GM12891 (cell line): ENCODE data around the gene PIGZ. TPM values are rescaled to one million over a fixed set of nuclear protein-coding genes. Genes with fewer than 3 reads are reported as not detected.
A peak's percentile ranks its signal among the peaks of the same experiment; 100 is the strongest.

Experiments
- DNase-seq: peaks from one replicate; pipeline ENCODE4 v3.0.0; 2011; ENCODE audit warnings: low spot score; ENCODE audit not compliant: insufficient read length
- FAIRE-seq: peaks from 2 replicates; lab custom pipeline; 2011; peaks lifted over from hg19 to GRCh38; lab: Jason Lieb, UNC
- PAX5 ChIP-seq: IDR thresholded peaks from 2 replicates; pipeline ENCODE4 v1.6.1; 2011; ENCODE audit warnings: low read length, moderate library complexity, mild to moderate bottlenecking; ENCODE audit not compliant: insufficient read depth, severe bottlenecking
- POLR2A ChIP-seq: IDR thresholded peaks from 2 replicates; pipeline ENCODE4 v1.6.1; 2011; ENCODE audit warnings: low read depth, low read length, control low read depth
- POLR2AphosphoS5 ChIP-seq: IDR thresholded peaks from 2 replicates; pipeline ENCODE4 v1.6.1; 2011; ENCODE audit warnings: low read depth, low read length, control low read depth
- POU2F2 ChIP-seq: IDR thresholded peaks from 2 replicates; pipeline ENCODE4 v1.6.1; 2011; ENCODE audit warnings: low read depth, mild to moderate bottlenecking, control low read depth, low read length, moderate library complexity
- SPI1 ChIP-seq: IDR thresholded peaks from 2 replicates; pipeline ENCODE4 v1.6.1; 2011; ENCODE audit warnings: low read depth, low read length, control low read depth
- TAF1 ChIP-seq: IDR thresholded peaks from 2 replicates; pipeline ENCODE4 v1.6.1; 2011; ENCODE audit warnings: low read depth, low read length, control low read depth
- polyA plus RNA-seq: library from polyadenylated mRNA; unstranded; fragments of >200 nt; gene quantifications from one replicate; pipeline ENCODE4 v1.2.1, GENCODE V29; 2012; ENCODE audit warnings: low read depth, missing spikeins, inconsistent platforms; ENCODE audit not compliant: missing spikeins

PIGZ gene
- 2.5 TPM for polyA plus RNA-seq

DNA sequence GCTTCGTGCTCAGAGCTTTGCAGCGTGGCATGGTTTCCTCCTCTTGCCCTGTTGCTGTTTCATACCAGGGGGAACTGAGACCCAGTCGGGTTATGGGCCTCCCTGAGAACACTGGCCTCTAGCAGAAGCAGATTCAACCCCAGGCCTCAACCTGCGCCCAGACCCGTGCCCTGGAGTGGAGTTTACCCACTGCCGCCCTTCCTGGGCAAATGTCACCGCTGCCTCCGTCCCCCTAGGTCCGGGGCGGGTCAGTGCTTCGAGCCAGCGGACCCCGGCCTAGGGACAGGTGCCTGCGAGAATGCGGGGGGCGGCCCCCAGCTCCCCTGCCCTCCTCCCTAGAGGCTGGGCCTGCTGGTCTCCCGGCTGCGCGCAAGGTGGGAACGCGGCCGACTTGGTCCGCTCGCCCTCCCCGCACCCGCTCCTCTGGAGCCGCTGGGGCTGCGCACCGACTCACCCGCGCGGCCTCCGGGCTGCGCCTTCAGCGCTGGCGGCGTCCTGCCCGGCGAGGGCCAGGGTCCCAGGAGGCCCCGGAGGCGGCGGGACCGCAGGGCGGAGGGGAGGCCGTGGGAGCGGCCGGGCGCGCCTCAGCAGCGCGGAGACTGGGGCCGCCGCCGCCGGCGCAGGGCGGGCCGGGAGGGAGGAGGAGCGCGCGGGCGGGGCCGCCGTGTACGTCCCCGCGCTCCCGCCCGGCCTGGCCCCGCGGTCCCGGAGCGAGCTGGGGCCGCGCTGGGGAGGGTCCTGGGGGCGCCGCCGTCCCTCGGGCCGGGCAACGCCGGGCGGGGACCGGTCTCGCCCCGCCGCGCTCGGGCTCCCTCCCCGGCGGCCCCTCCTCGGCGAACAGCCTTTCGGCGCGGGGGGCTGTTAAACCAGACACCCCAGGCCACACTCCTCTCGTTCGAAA, at the start of gene PIGZ:
Gene PIGZ, minus strand, starts transcription at position 601 of the 901 bp plus-strand sequence. CDS start 16,802 bp downstream, outside the sequence.
- DNase-seq (peak; percentile 61), FAIRE-seq (peak; percentile 83)
- TF ChIP-seq POLR2A (no peak), PAX5 (no peak), SPI1 (peak; percentile 12; the same call in 1 of the 2 replicates), POU2F2 (no peak), POLR2AphosphoS5 (no peak)

GRCh38 chr3:197017003-197017402, 48.4 kb upstream of the PIGZ start:
- no peak for FAIRE-seq
- no peak for DNase-seq
- TF ChIP-seq TAF1 (no peak), SPI1 (no peak), POU2F2 (no peak), POLR2AphosphoS5 (no peak), POLR2A (no peak), PAX5 (no peak)

- no peak for FAIRE-seq
- no peak for TF ChIP-seq POU2F2
- no peak for DNase-seq
These were observed 47.4 kb upstream of the PIGZ start for GRCh38 chr3:197015790-197016736.

DNA sequence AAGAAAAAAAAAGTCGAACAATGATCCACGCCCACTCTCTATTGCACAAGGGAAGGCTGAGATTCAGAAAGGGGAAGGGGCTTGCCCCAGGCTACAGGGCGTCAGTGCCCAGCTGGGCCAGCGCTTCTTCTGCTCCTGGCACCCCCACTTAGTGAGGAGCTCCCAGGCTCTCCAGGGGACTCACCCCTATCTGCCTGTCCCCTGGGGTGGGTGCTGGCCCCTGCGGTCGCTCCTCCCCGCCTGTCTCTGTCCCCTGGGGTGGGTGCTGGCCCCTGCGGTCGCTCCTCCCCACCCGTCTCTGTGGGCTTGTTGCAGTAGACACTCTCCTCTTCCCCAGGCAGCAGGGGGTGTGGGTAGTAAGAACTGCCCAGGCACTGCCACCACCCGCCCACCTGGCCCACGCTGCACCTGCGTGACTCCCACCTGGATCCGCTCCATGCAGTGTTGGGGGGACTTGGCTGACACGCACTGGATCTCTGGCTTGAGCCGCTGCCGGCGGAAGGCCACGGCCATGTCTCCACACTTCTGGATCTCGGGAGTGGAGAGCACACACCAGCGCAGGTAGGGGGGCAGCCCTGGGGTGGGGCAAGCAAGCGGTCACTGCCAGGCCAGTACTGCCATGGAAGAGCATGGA, 46.4 kb upstream of the PIGZ start:
- FAIRE-seq = no peak

DNA sequence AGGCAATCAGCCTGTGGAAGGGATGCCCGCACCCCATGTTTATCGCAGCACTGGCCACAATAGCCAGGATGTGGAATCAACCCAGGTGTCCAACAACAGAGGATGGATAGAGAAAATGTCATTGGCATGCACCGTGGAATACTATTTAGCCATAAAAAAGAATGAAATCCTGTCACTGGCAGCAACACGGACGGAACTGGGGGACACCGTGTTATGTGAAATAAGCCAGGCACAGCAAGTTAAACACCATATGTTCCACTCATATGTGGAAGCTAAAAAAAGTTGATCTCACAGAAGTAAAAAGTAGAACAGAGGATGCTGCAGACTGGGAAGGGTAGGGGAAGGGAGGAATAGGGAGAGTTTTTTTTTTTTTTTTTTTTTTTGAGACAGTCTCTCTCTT, 45.4 kb upstream of the PIGZ start:
- FAIRE-seq (no peak), DNase-seq (no peak)
- TF ChIP-seq PAX5 (no peak), TAF1 (no peak), SPI1 (no peak), POU2F2 (no peak), POLR2AphosphoS5 (no peak)

More for the DNA sequence above, 46.4 kb upstream of the PIGZ start:
- no peak for TF ChIP-seq POLR2A
- no peak for TF ChIP-seq PAX5
- TF ChIP-seq POU2F2 = no peak
- DNase-seq = no peak

GRCh38 chr3:197012540-197012883, 43.9 kb upstream of the PIGZ start:
- no peak for TF ChIP-seq POLR2A
- TF ChIP-seq POU2F2 = no peak
- TF ChIP-seq POLR2AphosphoS5 = no peak
- no peak for TF ChIP-seq TAF1
- TF ChIP-seq SPI1 = no peak
- TF ChIP-seq PAX5 = no peak
- no peak for DNase-seq
- FAIRE-seq = no peak

DNA sequence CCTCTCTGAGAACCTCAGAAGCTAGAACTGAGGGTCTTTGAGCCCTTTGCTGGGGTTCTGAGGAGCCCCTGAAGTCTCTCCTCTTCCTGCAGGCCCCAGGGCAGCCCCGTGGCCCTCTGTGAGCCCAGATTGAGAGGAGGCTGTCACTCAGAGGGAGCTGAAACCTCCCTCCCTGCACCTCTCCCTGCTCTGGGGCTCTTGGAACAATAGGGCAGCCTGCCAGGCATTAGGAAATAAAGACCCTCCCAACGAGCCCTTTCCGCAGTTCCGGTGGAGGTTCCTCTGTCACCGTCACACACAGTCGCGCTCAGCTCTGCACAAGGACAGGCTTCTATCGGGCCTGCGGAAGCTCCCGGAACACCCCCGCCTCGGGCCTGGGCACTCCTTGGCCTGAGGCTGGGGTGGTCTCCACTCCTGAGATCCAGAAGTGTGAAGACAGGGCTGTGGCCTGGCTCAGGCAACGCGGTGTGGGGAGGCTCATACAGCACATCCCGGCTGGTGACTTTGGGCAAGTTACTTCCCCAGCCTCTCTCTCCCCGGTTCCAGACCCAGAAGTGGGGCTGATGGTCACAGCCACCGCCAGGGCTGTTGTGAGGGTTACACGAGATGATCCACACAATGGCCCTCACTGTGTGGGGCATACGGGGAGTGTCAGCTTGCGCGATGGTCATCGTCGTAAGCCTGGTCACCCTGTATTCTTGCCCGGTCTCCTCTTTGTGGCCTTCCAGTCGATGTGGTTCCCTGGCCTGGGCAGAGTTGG, 43.3 kb upstream of the PIGZ start:
- DNase-seq = no peak
- FAIRE-seq = no peak
- no peak for TF ChIP-seq PAX5
- no peak for TF ChIP-seq SPI1
- TF ChIP-seq POLR2AphosphoS5 = no peak
- TF ChIP-seq POU2F2 = no peak
- TF ChIP-seq POLR2A = no peak
- TF ChIP-seq TAF1 = no peak

GRCh38 chr3:197010556-197011351, 42.1 kb upstream of the PIGZ start:
- DNase-seq (no peak), FAIRE-seq (no peak)
- TF ChIP-seq POLR2A (no peak), SPI1 (no peak)

- DNase-seq = no peak
- FAIRE-seq = no peak
These were observed 40.9 kb upstream of the PIGZ start for GRCh38 chr3:197009532-197010019.

More at GRCh38 chr3:197009532-197010019, 40.9 kb upstream of the PIGZ start:
- TF ChIP-seq POU2F2 (no peak), PAX5 (no peak), SPI1 (no peak), TAF1 (no peak), POLR2A (no peak), POLR2AphosphoS5 (no peak)
